HCT116 (cell line): ENCODE data around the gene LAYN. TPM values are rescaled to one million over a fixed set of nuclear protein-coding genes. Genes with fewer than 3 reads are reported as not detected.

ENCODE experiments used
- ATAC-seq: fragments of 200-7000 bp; cut with Tn5 transposase; 2 replicates; pipeline ENCODE4 v1.9.1; 2020; ENCODE audit warnings: mild to moderate bottlenecking, moderate library complexity
- BruUV-seq: library from RNA; stranded (reverse); fragments of 400-500 nt; replicated peaks from 2 replicates; lab custom pipeline; 2021; lab: Mats Ljungman, UMichigan
- CTCF ChIA-PET: fragments of 300-600 bp; sonication (Branson Sonifier 250); formaldehyde crosslinking; loops from one replicate; lab custom pipeline; 2021; ENCODE audit warnings: antibody characterized with exemption; lab: Charles Lee
- POLR2A ChIA-PET: fragments of 300-600, 350-600 bp; sonication (Branson Sonifier 250); formaldehyde crosslinking; loops from one replicate; lab custom pipeline; 2021; ENCODE audit warnings: antibody characterized with exemption; lab: Charles Lee
- RAD21 ChIA-PET, 2 experiments: fragments of 300-600 bp; sonication (Branson Sonifier 250); formaldehyde crosslinking; loops; one replicate each; lab custom pipeline; 2023; ENCODE audit warnings: low total read pairs in 2 of 2; ENCODE audit not compliant: uncharacterized antibody in 2 of 2, unreplicated experiment in 2 of 2, low non-redundant PET in 1 of 2; lab: Charles Lee
- DNase-seq: peaks from one replicate; pipeline ENCODE4 v3.0.0-alpha.2; 2010; ENCODE audit warnings: low read depth, low spot score
- H2AFZ ChIP-seq: fragments of 200-600 bp; shearing (Covaris generic), sonication (generic); 2 replicates; pipeline ENCODE4 v1.6.1; 2017; ENCODE audit warnings: low read depth, mixed run types, mixed read lengths, antibody characterized with exemption, low read length; ENCODE audit not compliant: poor library complexity, severe bottlenecking
- H3K27ac ChIP-seq: 2 replicates; pipeline ENCODE4 v1.5.1; 2012; ENCODE audit warnings: low read depth, low read length
- H3K27me3 ChIP-seq: fragments of 200-600 bp; sonication (generic); 2 replicates; pipeline ENCODE4 v1.6.1; 2016; ENCODE audit warnings: mixed run types, low read length, mixed read lengths; ENCODE audit not compliant: insufficient read depth
- H3K36me3 ChIP-seq, 2 experiments: fragments of 200-500 bp in 1 of 2; fragments of 200-600 bp in 1 of 2; sonication (Bioruptor generic) in 1 of 2; sonication (generic) in 1 of 2; 2 replicates each; pipeline versions ENCODE4 v1.5.1 to v1.6.1; 2014 to 2016; ENCODE audit warnings: low read length in 2 of 2, inconsistent platforms in 1 of 2, mixed read lengths in 1 of 2, mixed run types in 1 of 2; ENCODE audit not compliant: insufficient read depth in 2 of 2, control insufficient read depth in 1 of 2
- H3K4me1 ChIP-seq, 2 experiments: fragments of 200-600 bp in 1 of 2; sonication (generic) in 1 of 2; 2 replicates each; pipeline versions ENCODE4 v1.5.1 to v1.6.1; 2012 to 2017; ENCODE audit warnings: low read length in 2 of 2, inconsistent platforms in 1 of 2, mild to moderate bottlenecking in 1 of 2, mixed read lengths in 1 of 2, mixed run types in 1 of 2, moderate library complexity in 1 of 2; ENCODE audit not compliant: insufficient read depth in 2 of 2, control insufficient read depth in 1 of 2
- H3K4me2 ChIP-seq: fragments of 200-600 bp; sonication (generic); 2 replicates; pipeline ENCODE4 v1.6.1; 2017; ENCODE audit warnings: mixed run types, low read length, mixed read lengths
- H3K4me3 ChIP-seq, 2 experiments: fragments of 200-600 bp in 1 of 2; sonication (generic) in 1 of 2; replicated peaks in 1 of 2; 2 replicates each; pipeline ENCODE4 v1.5.1; 2011 to 2016; ENCODE audit warnings: low read length in 2 of 2, control low read depth in 1 of 2, low read depth in 1 of 2, mild to moderate bottlenecking in 1 of 2, mixed read lengths in 1 of 2, mixed run types in 1 of 2
- H3K79me2 ChIP-seq: fragments of 200-600 bp; sonication (generic); 2 replicates; pipeline ENCODE4 v1.6.1; 2017; ENCODE audit warnings: mild to moderate bottlenecking, mixed run types, low read length, moderate library complexity, mixed read lengths; ENCODE audit not compliant: insufficient read depth
- H3K9ac ChIP-seq: fragments of 200-600 bp; sonication (generic); 2 replicates; pipeline ENCODE4 v1.6.1; 2016; ENCODE audit warnings: low read length, mixed read lengths
- H3K9me2 ChIP-seq: fragments of 200-600 bp; sonication (generic), shearing (Covaris generic); 2 replicates; pipeline ENCODE4 v1.6.1; 2017; ENCODE audit warnings: mixed run types, mild to moderate bottlenecking, moderate library complexity; ENCODE audit not compliant: insufficient read depth
- H3K9me3 ChIP-seq, 2 experiments: fragments of 200-500 bp in 1 of 2; fragments of 200-600 bp in 1 of 2; sonication (Bioruptor generic) in 1 of 2; sonication (generic) in 1 of 2; 2 replicates each; pipeline ENCODE4 v1.6.1; 2014 to 2017; ENCODE audit warnings: low read length in 2 of 2, mixed read lengths in 2 of 2, inconsistent platforms in 1 of 2, low read depth in 1 of 2, mild to moderate bottlenecking in 1 of 2, mixed run types in 1 of 2, moderate library complexity in 1 of 2; ENCODE audit not compliant: control insufficient read depth in 1 of 2, insufficient read depth in 1 of 2
- H4K20me1 ChIP-seq: fragments of 200-600 bp; sonication (generic), shearing (Covaris generic); 2 replicates; pipeline ENCODE4 v1.6.1; 2017; ENCODE audit warnings: mixed run types, mild to moderate bottlenecking, moderate library complexity; ENCODE audit not compliant: insufficient read depth
- CEBPB ChIP-seq: IDR thresholded peaks from 2 replicates; pipeline ENCODE4 v1.6.1; 2012; ENCODE audit warnings: low read depth
- ELF1 ChIP-seq: IDR thresholded peaks from 2 replicates; pipeline ENCODE4 v1.6.1; 2012; ENCODE audit warnings: low read depth, borderline replicate concordance
- EZH2 ChIP-seq: fragments of 200-600 bp; sonication (generic); IDR thresholded peaks from 2 replicates; pipeline ENCODE4 v1.6.1; 2017; ENCODE audit warnings: antibody characterized with exemption, mixed run types
- EZH2phosphoT487 ChIP-seq: fragments of 200-600 bp; IDR thresholded peaks from 2 replicates; pipeline ENCODE4 v1.6.1; 2018; ENCODE audit warnings: antibody characterized with exemption, borderline replicate concordance
- POLR2A ChIP-seq: IDR thresholded peaks from 2 replicates; pipeline ENCODE4 v1.7.0; 2011; ENCODE audit warnings: borderline replicate concordance; ENCODE audit not compliant: insufficient read depth, insufficient read length; ENCODE audit errors: extremely low read depth
- ZNF274 ChIP-seq: fragments of 200-500 bp; sonication (Bioruptor generic); IDR thresholded peaks from 2 replicates; pipeline ENCODE4 v1.6.1; 2014; ENCODE audit warnings: mild to moderate bottlenecking, low read depth, low read length, inconsistent platforms
- intact Hi-C: fragments of 100-400 bp; cut with micrococcal nuclease; formaldehyde crosslinking; loops from 2 replicates; pipeline ENCODE4 v1.10.0; 2022
- total RNA-seq: library from RNA; stranded (reverse); gene quantifications from one replicate; pipeline ENCODE4 v1.2.1, GENCODE V29; 2021; ENCODE audit not compliant: unreplicated experiment
- TF ChIP-seq, protein P1 (sequence below): IDR thresholded peaks from 2 replicates; pipeline ENCODE4 v1.6.1; 2012
- TF ChIP-seq, protein P2 (sequence below), 3 experiments: fragments of 200-600 bp in 1 of 3; sonication (generic) in 1 of 3; IDR thresholded peaks in 2 of 3; conservative IDR thresholded peaks in 1 of 3; 2 replicates each; pipeline ENCODE4 v1.5.1; 2012 to 2017; ENCODE audit warnings: low read depth in 2 of 3, low read length in 2 of 3, antibody characterized with exemption in 1 of 3, borderline replicate concordance in 1 of 3, control low read depth in 1 of 3, mild to moderate bottlenecking in 1 of 3, mixed read lengths in 1 of 3, mixed run types in 1 of 3, moderate library complexity in 1 of 3; ENCODE audit not compliant: insufficient read depth in 1 of 3

LAYN gene
- total RNA-seq, 1 experiment from 2014 or later, result not detected

DNA sequence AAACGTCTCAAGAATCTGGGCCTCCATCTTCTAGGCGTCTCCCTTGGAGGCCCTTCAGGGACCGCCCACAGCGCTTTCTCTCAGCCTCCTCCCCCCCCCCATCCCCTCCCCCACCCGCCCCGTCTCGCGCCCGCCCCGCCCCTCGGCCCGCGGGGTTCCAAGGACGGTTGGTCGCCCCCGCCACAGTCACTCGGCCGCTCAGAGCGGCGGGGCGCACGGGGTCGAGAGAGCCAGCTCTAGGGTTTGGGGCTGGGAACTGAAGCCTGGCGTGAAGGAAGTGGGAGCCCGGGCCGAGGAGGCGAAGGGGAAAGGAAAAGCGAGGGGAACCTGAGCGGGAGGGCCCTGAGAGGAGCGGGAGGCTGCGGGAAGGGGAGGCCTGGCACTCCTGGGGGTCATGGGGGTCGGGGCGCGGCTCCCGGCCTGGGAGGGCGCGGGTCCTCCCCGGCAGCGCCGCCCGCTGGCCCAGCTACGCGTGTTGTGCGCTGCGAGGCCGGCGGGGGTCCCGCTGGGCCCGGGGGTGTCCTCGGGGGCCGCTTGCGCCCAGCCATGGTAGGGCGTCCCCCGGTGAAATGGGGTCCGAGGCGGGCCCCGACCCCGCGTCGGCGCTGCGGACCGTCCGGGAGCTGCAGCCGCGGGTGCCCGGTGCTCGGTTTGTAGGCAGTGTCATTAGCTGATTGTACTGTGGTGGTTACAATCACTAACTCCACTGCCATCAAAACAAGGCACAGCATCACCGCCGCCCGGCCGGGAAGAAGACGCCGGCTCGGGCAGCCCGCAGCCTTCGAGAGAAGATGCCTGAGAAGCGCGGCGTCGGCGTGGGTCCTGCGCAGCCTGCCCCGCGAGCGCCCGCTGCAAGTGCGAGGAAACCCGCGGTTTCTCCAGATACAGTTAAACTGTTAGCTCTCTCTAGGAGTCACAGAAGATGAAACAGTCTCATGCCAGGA lies 28.0 kb upstream of the LAYN start, which contains the start of gene BTG4:
Gene BTG4, minus strand, starts transcription at position 91 of the 944 bp plus-strand sequence. CDS start 13,610 bp downstream, outside the sequence.
- BruUV-seq, result no TSS peak
- intact Hi-C loops, result no loop called here

DNA sequence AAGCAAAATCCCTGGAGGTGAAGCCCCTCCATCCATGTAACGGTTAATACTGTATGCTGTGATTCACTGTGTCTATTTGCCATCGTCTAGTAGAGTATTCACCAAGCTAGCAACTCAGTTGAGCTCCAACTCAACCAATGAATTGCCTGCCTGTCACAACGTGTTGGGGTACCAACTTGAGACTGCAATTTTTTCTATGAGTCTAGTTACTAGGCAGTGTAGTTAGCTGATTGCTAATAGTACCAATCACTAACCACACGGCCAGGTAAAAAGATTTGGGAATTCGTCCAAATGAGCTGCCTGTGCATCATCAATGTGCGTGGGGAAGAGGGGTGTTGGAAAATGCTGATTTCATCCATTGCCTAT lies 27.3 kb upstream of the LAYN start:
- TF ChIP-seq EZH2, result no peak
- TF ChIP-seq POLR2A, result no peak
- no peak for TF ChIP-seq ZNF274
- no peak for TF ChIP-seq ELF1
- no peak for TF ChIP-seq CEBPB
- no peak for TF ChIP-seq EZH2phosphoT487
- TF ChIP-seq, protein P1, sequence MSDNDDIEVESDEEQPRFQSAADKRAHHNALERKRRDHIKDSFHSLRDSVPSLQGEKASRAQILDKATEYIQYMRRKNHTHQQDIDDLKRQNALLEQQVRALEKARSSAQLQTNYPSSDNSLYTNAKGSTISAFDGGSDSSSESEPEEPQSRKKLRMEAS, result no peak
- TF ChIP-seq, protein P2, sequence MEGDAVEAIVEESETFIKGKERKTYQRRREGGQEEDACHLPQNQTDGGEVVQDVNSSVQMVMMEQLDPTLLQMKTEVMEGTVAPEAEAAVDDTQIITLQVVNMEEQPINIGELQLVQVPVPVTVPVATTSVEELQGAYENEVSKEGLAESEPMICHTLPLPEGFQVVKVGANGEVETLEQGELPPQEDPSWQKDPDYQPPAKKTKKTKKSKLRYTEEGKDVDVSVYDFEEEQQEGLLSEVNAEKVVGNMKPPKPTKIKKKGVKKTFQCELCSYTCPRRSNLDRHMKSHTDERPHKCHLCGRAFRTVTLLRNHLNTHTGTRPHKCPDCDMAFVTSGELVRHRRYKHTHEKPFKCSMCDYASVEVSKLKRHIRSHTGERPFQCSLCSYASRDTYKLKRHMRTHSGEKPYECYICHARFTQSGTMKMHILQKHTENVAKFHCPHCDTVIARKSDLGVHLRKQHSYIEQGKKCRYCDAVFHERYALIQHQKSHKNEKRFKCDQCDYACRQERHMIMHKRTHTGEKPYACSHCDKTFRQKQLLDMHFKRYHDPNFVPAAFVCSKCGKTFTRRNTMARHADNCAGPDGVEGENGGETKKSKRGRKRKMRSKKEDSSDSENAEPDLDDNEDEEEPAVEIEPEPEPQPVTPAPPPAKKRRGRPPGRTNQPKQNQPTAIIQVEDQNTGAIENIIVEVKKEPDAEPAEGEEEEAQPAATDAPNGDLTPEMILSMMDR (IDR thresholded peaks at IDR 0.05 in 2 of 3, conservative IDR thresholded peaks at IDR 0.05 in 1 of 3; ENCODE audit: borderline replicate concordance in 1 of 3, insufficient read depth in 1 of 3, low read depth in 2 of 3, low read length in 2 of 3), result no peak
- TF ChIP-seq, all 23 proteins: peak for 0
- Histone ChIP-seq H3K9ac (no peak overlapping the region), H3K27ac (no peak overlapping the region), H3K27me3 (no peaks in the 10 kb centered on the region), H3K4me2 (no peak overlapping the region), H3K4me1 (no peaks in the 10 kb centered on the region), H3K9me2 (no peaks in the 10 kb centered on the region), H4K20me1 (no peaks in the 10 kb centered on the region), H3K79me2 (no peaks in the 10 kb centered on the region), H3K36me3 (no peaks in the 10 kb centered on the region), H3K4me3 (no peak overlapping the region), H2AFZ (no peak overlapping the region), H3K9me3 (no peaks in the 10 kb centered on the region)
- ATAC-seq (no peak), DNase-seq (no peak)
- POLR2A ChIA-PET, result no interaction called here
- no TSS peak for BruUV-seq
- RAD21 ChIA-PET, result no interaction called here
- intact Hi-C loops, result no loop called here
- CTCF ChIA-PET, result no interaction called here

More for the DNA sequence above, 28.0 kb upstream of the LAYN start, which contains the start of gene BTG4:
- ATAC-seq (no peak), DNase-seq (no peak)
- H3K4me2 ChIP-seq, result no peak within 1 kb of the TSS
- TF ChIP-seq ZNF274, result no peak
- TF ChIP-seq CEBPB, result no peak
- TF ChIP-seq POLR2A, result no peak
- CTCF ChIA-PET, result no interaction called here
- no peaks in the 10 kb centered on the region for H3K9me2 ChIP-seq
- RAD21 ChIA-PET, result no interaction called here
- H4K20me1 ChIP-seq, result no peaks in the 10 kb centered on the region
- H3K27ac ChIP-seq, result no peak within 1 kb of the TSS
- H3K4me1 ChIP-seq, result no peaks in the 10 kb centered on the region
- H3K27me3 ChIP-seq, result no peaks in the 10 kb centered on the region
- H3K9me3 ChIP-seq, result no peaks in the 10 kb centered on the region
- no peak within 1 kb of the TSS for H3K4me3 ChIP-seq
- H3K79me2 ChIP-seq, result no peaks in the 10 kb centered on the region
- H2AFZ ChIP-seq, result no peak within 1 kb of the TSS
- H3K36me3 ChIP-seq, result no peaks in the 10 kb centered on the region
- H3K9ac ChIP-seq, result no peak within 1 kb of the TSS
- POLR2A ChIA-PET, result no interaction called here
